PC-3 (cell line): Measurements from ENCODE around the gene CCDC141. TPM values are rescaled to one million over a fixed set of nuclear protein-coding genes. Genes with fewer than 3 reads are reported as not detected.
A peak's percentile ranks its signal among the peaks of the same experiment; 100 is the strongest.

Experiments
- ATAC-seq: fragments of 200-7000 bp; cut with Tn5 transposase; 2 replicates; pipeline ENCODE4 v1.9.1; 2020; ENCODE audit warnings: mild to moderate bottlenecking, moderate library complexity
- BruUV-seq: library from RNA; stranded (reverse); fragments of 400-500 nt; replicated peaks from 2 replicates; lab custom pipeline; 2021; lab: Mats Ljungman, UMichigan
- CTCF ChIA-PET: fragments of 300-600 bp; sonication (Branson Sonifier 250); formaldehyde crosslinking; loops from one replicate; lab custom pipeline; 2022; ENCODE audit warnings: antibody characterized with exemption; lab: Charles Lee
- POLR2A ChIA-PET: fragments of 300-600 bp; sonication (Branson Sonifier 250); formaldehyde crosslinking; loops from one replicate; lab custom pipeline; 2022; ENCODE audit warnings: antibody characterized with exemption; ENCODE audit not compliant: unreplicated experiment; lab: Charles Lee
- DNase-seq: peaks from one replicate; pipeline ENCODE4 v3.0.0-alpha.2; 2015
- H2AFZ ChIP-seq: fragments of 300-600 bp; sonication (generic); 2 replicates; pipeline ENCODE4 v1.6.0; 2016; ENCODE audit warnings: antibody characterized with exemption, low read length
- H3F3A ChIP-seq: fragments of 300-600 bp; sonication (generic); one replicate; pipeline ENCODE4 v1.6.0; 2017; ENCODE audit warnings: antibody characterized with exemption, low read length, control low read depth, mild to moderate bottlenecking; ENCODE audit not compliant: unreplicated experiment
- H3K27ac ChIP-seq: fragments of 300-600 bp; sonication (generic); 2 replicates; pipeline ENCODE4 v1.5.1; 2016; ENCODE audit warnings: mild to moderate bottlenecking, low read length
- H3K27me3 ChIP-seq: fragments of 300-600 bp; sonication (generic); 2 replicates; pipeline ENCODE4 v1.6.1; 2016; ENCODE audit warnings: low read length, mixed read lengths
- H3K36me3 ChIP-seq: fragments of 300-600 bp; sonication (generic); 2 replicates; pipeline ENCODE4 v1.6.1; 2016; ENCODE audit warnings: low read depth, mixed run types, low read length, mixed read lengths
- H3K4me1 ChIP-seq: fragments of 300-600 bp; sonication (generic); 2 replicates; pipeline ENCODE4 v1.5.1; 2016; ENCODE audit warnings: low read length; ENCODE audit not compliant: insufficient read depth
- H3K4me2 ChIP-seq: fragments of 300-600 bp; sonication (generic); 2 replicates; pipeline ENCODE4 v1.6.0; 2016; ENCODE audit warnings: low read length
- H3K4me3 ChIP-seq: fragments of 300-600 bp; sonication (generic); 2 replicates; pipeline ENCODE4 v1.5.1; 2016; ENCODE audit warnings: mild to moderate bottlenecking, low read length, mixed read lengths
- H3K79me2 ChIP-seq: fragments of 300-600 bp; sonication (generic); 2 replicates; pipeline ENCODE4 v1.6.1; 2017; ENCODE audit warnings: low read length, mixed read lengths
- H3K9ac ChIP-seq: fragments of 300-600 bp; sonication (generic); 2 replicates; pipeline ENCODE4 v1.6.0; 2016; ENCODE audit warnings: mild to moderate bottlenecking, low read length
- H3K9me2 ChIP-seq: fragments of 300-600 bp; sonication (generic); replicated peaks from 2 replicates; pipeline ENCODE4 v1.6.1; 2016; ENCODE audit warnings: mixed run types, low read length, mixed read lengths
- H3K9me3 ChIP-seq: fragments of 300-600 bp; sonication (generic); 2 replicates; pipeline ENCODE4 v1.6.1; 2016; ENCODE audit warnings: low read length, mixed read lengths
- H4K20me1 ChIP-seq: fragments of 300-600 bp; sonication (generic); 2 replicates; pipeline ENCODE4 v1.6.1; 2016; ENCODE audit warnings: low read length, mixed read lengths
- EZH2 ChIP-seq: fragments of 300-600 bp; sonication (generic); IDR thresholded peaks from one replicate; pipeline ENCODE4 v1.6.1; 2017; ENCODE audit warnings: antibody characterized with exemption, mild to moderate bottlenecking, low read length; ENCODE audit not compliant: unreplicated experiment
- EZH2phosphoT487 ChIP-seq: fragments of 300-600 bp; sonication (generic); IDR thresholded peaks from 2 replicates; pipeline ENCODE4 v1.6.1; 2018; ENCODE audit warnings: mild to moderate bottlenecking, antibody characterized with exemption, low read length, borderline replicate concordance
- intact Hi-C: fragments of 100-400 bp; cut with micrococcal nuclease; formaldehyde crosslinking; loops from 2 replicates; pipeline ENCODE4 v1.9.0; 2023
- total RNA-seq: library from RNA; depleted of rRNA; stranded (reverse); fragments of >200 nt; gene quantifications from 2 replicates; pipeline ENCODE4 v1.2.3, GENCODE V29; 2014
- TF ChIP-seq, protein P1 (sequence below): fragments of 300-600 bp; sonication (generic); conservative IDR thresholded peaks from 2 replicates; pipeline ENCODE4 v1.5.1; 2017; ENCODE audit warnings: antibody characterized with exemption, low read depth, mild to moderate bottlenecking, low read length

Gene CCDC141
- total RNA-seq, 1 experiment from 2014 or later = 1.1 TPM

DNA sequence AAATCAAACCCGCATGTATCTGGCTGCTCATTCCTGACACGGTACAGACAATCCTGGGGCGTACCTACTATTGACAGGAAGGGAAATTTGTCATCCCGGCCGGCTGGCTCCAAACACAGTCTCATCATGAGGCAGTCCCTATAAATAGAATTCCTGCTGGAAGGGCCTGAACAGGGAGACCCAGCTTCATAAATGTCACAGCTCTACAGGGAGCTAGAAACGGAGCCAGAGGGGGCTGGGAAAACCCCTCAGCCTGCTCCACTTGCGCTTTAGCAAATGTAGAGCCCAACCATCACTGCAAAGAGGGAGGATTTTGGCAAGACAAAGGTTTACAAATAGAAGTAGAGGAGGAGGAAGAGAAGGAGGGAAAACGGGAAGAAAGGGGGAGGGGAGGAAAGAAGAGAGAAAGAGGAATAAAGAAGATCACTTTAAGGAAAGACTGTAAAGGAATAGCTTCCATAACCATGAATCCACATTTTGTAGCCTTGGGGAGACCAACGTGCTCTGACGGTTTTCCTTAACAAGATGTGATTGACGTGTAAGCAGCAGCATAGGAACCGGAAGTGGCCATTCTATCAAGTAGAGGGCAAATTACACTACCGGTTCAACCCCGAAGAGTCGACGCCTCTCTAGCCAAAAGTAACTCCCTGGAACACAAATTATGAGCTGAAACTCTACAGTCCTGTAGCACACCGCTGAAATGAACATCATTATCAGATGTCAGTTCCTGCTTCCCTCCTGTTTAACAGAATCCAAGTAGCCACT lies 185.9 kb downstream of the CCDC141 start:
- Histone ChIP-seq H3K27ac (peak overlapping the region; percentile 78), H3K4me1 (peaks cover 41% of the 10 kb centered on the region), H4K20me1 (no peaks in the 10 kb centered on the region), H3K79me2 (no peaks in the 10 kb centered on the region), H3K4me2 (peak overlapping the region; percentile 75), H2AFZ (peak overlapping the region; percentile 74), H3K27me3 (no peaks in the 10 kb centered on the region), H3K9ac (peak overlapping the region; percentile 20), H3K9me2 (no peaks in the 10 kb centered on the region), H3K36me3 (no peaks in the 10 kb centered on the region), H3F3A (no peaks in the 10 kb centered on the region), H3K4me3 (peak overlapping the region; percentile 8; the same call in 1 of the 2 replicates), H3K9me3 (no peaks in the 10 kb centered on the region)
- intact Hi-C loops = no loop called here
- peak; percentile 84 for DNase-seq
- ATAC-seq = peak; percentile 94
- POLR2A ChIA-PET = no interaction called here
- CTCF ChIA-PET = no interaction called here
- no TSS peak for BruUV-seq
- TF ChIP-seq EZH2phosphoT487 (no peak), EZH2 (no peak)
- TF ChIP-seq, protein P1, sequence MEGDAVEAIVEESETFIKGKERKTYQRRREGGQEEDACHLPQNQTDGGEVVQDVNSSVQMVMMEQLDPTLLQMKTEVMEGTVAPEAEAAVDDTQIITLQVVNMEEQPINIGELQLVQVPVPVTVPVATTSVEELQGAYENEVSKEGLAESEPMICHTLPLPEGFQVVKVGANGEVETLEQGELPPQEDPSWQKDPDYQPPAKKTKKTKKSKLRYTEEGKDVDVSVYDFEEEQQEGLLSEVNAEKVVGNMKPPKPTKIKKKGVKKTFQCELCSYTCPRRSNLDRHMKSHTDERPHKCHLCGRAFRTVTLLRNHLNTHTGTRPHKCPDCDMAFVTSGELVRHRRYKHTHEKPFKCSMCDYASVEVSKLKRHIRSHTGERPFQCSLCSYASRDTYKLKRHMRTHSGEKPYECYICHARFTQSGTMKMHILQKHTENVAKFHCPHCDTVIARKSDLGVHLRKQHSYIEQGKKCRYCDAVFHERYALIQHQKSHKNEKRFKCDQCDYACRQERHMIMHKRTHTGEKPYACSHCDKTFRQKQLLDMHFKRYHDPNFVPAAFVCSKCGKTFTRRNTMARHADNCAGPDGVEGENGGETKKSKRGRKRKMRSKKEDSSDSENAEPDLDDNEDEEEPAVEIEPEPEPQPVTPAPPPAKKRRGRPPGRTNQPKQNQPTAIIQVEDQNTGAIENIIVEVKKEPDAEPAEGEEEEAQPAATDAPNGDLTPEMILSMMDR = no peak

DNA sequence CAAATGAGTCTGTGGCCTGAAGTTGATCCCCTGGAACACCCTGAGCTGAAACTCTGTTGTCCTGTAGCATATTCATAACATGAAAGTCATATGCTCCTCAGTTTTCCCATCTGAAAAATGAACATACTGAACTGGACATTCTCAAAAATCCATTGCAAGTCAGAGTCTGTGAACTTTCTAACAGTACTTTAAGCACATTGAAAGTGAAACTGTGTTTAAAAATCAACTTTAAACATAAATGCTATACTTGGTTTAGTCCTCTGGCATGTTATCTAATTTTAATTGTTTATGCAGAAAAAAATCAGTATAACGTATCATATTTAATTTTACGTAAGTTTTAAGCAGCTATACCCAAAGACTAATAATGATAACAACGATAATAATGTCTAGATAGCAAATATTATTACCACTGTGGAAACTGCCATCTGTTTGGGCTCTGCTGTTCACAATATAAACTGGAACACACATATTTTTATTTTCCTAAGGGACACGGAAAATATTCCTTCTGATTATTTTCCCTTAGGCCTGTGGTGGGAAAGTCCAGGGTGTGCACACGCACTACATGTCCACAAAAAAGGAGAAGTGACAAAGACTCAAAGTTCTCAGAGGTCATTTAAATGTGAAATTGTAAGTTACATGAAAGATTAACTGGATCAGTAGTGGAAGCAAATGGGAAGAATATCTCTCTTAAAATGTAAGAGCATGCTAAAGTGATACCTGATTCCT lies 186.6 kb downstream of the CCDC141 start:
- Histone ChIP-seq H2AFZ (peak overlapping the region; percentile 74), H4K20me1 (no peaks in the 10 kb centered on the region), H3K9ac (peak overlapping the region; percentile 20), H3K9me2 (no peaks in the 10 kb centered on the region), H3K4me1 (peaks cover 40% of the 10 kb centered on the region), H3F3A (no peaks in the 10 kb centered on the region), H3K36me3 (no peaks in the 10 kb centered on the region), H3K27ac (peak overlapping the region; percentile 78), H3K27me3 (no peaks in the 10 kb centered on the region), H3K79me2 (no peaks in the 10 kb centered on the region), H3K4me3 (peak overlapping the region; percentile 8), H3K4me2 (peak overlapping the region; percentile 75), H3K9me3 (no peaks in the 10 kb centered on the region)
- ChIA-PET POLR2A (no interaction called here), CTCF (no interaction called here)
- BruUV-seq = no TSS peak
- intact Hi-C loops = no loop called here
- ATAC-seq = peak; percentile 6
- TF ChIP-seq, protein P1 = no peak
- TF ChIP-seq EZH2 (no peak), EZH2phosphoT487 (no peak)
- DNase-seq = no peak
